ENCODE results near the gene NODAL. TPM values are rescaled to one million over a fixed set of nuclear protein-coding genes. Genes with fewer than 3 reads are reported as not detected.
A peak's percentile ranks its signal among the peaks of the same experiment; 100 is the strongest.

NODAL gene
- polyA plus RNA-seq, 3 donors: 0.26 to 0.38 (median 0.33) TPM

DNA sequence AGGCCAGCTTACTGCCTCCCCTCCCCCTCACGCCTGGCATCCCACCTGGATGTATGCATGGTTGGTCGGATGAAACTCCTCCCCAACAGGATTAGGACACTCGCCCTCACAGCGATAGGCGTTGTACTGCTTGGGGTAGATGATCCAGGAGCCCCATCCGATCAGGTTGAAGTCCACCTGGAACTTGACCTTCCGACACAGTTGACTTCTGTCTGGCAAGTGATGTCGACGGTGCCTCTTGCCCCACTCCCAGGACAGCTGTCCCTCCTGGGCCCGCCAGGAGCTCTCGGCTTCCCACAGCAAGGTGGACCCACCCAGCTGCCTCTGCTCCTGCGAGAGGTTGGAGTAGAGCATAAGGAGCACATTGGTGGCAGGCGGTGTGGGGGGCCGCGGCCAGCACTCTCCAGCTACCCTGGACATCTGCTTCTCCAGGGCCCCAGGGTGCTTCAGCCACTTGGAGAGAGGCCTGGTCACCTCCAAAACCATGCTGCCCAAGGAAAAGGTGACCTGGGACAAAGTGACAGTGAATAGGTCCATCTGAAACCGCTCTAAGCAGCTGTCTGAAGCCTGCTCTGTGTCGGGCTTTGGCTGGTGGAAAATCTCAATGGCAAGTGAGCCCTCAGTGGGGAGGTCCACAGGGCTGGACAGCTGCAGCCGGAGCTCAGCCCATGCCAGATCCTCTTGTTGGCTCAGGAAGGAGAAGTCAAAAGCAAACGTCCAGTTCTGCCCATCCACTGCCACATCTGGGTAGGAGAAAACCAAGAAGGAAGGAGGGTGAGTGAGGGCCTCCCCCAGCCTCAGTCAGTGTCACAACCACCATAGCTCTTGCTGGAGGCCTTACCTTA, 6.0 kb downstream of the NODAL start:
- no peak for DNase-seq (ENCODE audit: low read depth in 3 of 3, low spot score in 2 of 3)

DNA sequence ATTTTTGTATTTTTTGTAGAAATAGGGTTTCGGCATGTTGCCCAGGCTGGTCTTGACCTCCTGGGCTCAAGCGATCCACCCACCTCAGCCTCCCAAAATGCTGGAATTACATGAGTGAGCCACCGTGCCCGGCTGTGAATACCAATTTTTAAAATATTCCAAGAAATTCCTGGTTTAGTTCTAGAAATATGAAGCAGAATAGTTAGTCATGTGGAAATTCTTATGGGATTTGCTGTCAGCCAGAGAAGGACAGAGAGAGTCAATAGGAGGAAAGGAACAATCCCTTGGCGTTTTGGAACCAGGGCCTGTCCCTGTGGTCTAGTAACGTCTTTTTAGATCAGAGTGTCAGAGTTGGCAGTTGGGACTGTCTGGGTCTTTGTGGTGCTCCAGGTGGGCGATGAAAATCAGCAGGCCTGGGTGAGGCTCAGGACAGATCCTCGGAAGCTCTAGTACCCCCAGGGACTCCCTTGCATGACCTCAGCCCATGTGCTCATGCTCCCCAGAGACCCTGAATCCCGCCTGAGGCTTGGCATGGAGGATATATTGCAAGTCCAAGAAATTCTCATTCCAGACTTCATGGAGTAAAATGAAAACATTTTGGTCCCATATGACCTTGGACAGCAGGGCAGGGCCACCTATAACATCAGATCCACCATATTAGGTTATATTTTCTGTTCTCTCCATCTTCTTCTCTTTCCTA, 7.8 kb downstream of the NODAL start:
- no peak for DNase-seq (ENCODE audit: low read depth in 3 of 3, low spot score in 2 of 3)

DNA sequence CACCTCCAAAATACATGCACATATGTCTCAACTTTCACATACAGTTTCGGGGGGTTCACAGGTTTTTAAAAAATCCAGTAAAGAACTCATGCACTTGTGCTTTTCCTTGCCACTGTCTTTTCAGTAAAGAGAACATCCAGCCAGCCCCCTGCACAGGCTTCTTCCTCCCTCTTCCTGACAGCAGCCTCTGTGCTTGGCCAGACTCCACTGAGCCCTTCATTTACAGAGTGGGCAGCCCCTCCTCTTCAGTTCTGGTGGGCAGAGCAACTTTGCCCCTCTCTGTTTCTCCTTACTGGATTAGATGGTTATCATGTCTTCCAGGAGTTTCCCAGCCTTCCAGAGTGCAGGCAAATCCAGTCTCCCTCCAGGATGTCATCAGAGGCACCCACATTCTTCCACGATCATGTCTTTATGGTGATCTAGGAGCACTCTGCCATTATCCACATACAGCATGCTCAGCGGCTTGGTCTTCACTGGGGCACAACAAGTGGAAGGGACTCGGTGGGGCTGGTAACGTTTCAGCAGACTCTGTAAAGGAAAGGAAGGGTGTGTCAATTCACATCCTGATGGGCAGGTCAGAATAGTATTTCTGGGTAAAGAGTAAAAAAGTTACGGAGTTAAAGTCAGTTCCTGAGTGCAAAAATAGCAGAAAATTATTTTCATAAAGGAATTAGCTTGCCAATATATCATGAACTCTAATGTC, 8.8 kb downstream of the NODAL start:
- no peak for DNase-seq (ENCODE audit: low read depth in 3 of 3, low spot score in 2 of 3)

DNA sequence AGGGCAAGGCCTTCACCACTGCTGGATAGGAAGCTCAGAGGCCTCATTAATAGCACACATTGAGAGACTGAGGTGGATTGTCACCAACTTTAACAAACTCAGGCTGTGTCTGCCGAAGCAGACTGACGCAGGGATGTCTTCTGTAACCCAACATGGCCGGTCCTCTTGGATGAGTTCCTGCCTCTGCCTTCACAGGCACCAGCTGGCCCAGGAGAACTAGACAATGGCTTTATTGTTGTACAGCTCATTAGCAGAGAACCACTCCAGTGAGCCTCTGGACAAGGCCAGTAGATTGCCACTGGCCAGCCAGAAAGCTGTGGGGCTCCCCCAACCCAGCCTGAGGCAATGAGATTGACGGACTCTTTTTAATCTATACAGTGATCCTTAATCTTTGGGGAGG, 9.4 kb downstream of the NODAL start:
- no peak for DNase-seq (ENCODE audit: low read depth in 3 of 3, low spot score in 2 of 3)

DNA sequence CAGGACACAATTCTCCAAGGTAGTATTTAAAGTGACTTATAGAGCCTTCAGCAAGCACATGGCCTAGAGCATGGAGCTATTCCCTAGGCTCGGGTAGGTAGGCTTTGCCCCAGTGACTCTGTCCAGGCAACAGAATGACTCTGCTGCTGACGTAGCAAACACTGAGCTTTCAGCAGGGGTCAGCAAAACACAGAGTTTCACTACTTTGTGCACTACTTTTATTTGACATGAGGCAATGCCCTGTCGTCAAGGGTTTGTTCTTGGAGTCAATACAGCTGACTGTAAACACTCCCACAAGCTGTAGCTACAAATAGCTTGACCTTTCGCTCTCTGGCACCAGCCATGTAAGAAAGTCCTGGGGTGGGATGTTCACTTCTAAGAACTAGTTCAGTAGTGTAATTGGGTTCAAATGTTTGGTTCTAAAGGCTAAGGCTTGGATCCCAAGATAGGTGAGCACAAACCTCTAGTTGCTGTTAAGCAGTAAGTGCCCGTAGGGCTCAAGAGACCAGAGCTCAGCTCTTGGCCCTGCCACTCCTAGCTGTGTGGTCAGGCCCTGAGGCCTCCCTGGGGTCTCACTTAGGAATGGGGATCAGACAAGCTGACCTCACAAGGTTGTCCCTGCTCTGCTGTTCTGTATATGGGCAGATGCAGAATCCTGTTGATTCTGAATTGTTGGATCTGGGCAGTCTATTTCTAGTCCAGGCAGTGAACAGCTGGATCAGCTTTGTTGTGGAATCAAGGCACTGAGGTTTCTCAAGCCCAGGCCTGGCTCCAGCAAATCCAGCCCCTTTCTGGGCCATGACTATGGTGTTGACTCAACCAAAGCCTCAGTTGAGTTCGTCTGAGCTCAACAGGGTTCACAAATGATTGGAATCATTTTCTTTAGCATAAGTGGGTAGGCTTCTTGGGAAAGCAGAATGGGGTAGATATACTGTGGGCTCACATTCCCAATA, 10.7 kb downstream of the NODAL start:
- peak in 2 of 3 donors; percentile 56 to 58 for DNase-seq (ENCODE audit: low read depth in 3 of 3, low spot score in 2 of 3)

DNA sequence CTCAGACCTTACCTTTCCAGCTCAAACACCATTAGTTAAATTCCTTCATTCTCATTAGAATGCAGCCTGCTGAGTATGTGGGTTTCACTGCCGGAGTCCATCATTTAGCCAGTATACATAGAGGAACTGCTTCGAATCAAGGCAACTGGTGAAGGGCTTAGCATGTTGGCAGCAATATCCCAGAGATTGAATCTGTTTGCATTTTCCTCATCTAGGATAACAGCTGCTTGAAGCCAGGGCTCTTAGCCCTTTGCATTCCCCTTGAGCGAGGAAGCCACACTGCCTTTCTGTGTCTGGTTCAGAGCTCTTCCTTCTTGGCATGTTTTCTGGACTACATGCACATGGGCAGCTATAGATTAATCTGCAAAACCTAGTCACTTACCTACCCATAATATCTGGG, 14.7 kb downstream of the NODAL start:
- DNase-seq (ENCODE audit: low read depth in 3 of 3, low spot score in 2 of 3): no peak

DNA sequence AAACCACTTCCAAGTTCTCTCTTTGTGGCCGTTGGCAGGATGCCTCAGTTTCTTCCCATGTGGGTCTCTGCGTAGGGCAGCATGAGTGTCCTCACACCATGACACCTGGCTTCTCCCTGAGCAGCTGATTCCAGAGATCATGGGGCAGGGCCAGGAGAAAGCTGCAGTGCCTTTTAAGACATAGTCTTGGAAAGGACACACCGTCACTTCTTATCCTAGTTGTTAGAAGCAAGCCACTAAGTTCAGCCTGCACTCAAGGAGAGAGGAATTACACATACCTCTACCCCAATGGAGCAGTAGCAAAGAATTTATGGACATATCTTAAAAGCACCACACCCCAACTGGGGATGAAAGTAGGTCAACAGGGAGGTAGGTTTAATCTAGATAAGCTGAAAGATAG, 16.4 kb downstream of the NODAL start:
- no peak for DNase-seq (ENCODE audit: low read depth in 3 of 3, low spot score in 2 of 3)

DNA sequence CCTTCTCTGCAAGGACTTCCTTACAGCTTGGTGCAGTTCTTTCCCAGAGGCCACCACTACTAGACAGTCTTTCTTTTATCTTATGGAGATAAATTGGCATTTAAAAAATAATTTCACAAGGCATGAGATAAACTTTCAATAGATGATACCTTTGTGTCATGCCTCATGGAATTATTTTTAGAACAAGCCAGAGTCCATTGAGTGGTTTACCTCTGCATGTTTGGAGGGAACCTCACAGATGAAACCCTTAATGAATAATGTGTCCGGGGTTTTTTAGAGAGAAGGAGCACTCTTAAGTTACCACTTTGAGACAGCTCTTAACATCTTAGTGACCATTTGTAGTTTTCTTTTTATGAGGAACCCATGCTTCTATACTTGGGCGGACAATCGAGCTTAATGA, 17.2 kb downstream of the NODAL start:
- DNase-seq (ENCODE audit: low read depth in 3 of 3, low spot score in 2 of 3): no peak

DNA sequence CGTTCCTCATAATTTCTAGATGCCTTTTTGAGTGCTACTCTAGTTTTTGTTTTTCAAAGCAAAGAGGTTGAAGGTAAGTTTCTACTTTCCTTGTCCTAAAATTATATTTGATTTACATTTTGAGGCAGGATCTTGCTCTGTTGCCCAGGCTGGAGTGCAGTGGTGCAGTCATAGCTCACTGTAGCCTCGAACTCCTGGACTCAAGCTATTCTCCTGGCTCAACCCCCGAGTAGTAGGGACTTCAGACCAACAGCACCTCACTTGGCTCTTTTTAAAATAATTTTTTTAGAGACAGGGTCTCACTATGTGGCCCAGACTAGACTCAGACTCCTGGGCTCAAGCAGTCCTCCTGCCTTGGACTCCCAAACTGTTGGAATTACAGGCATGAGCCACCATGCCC, 22.8 kb downstream of the NODAL start:
- no peak for DNase-seq (ENCODE audit: low read depth in 3 of 3, low spot score in 2 of 3)

DNA sequence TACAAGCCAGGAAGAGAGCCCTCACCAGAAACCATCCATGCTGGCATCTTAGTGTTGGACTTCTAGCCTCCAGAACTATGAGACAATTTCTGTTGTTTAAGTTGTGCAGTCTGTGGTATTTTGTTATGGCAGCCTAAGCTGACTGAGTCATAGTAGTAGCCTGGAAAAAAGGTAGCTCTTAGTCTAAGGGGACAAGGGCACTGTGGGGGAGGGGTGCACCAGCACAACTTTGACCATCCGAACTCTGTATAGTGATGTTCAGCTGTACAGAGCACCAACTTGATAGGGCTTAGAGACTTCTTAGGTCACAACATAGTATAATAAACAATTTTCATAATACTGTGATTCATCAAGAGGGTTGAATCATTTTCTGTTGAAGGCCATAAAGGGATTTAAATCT, 23.3 kb downstream of the NODAL start:
- DNase-seq (ENCODE audit: low read depth in 3 of 3, low spot score in 2 of 3): no peak

DNA sequence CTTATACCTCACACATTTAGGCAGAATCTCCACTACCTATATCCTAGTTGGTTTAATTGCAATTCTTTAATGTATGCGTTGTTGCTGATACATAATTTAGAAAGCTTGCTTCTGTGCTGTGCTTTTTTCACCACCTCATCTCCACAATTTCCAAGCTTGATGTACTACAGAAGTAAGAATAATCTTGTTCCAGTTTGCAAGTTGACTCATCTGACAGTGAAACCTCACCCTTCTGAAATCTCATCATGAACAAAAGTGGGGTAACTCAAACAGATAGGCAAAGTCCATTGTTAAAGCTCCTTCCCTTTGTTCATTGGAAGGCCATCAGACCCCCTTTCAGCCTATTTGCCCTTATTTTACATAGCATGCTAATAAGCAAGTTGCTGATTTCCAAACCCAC, 23.9 kb downstream of the NODAL start:
- DNase-seq (ENCODE audit: low read depth in 3 of 3, low spot score in 2 of 3): no peak

DNA sequence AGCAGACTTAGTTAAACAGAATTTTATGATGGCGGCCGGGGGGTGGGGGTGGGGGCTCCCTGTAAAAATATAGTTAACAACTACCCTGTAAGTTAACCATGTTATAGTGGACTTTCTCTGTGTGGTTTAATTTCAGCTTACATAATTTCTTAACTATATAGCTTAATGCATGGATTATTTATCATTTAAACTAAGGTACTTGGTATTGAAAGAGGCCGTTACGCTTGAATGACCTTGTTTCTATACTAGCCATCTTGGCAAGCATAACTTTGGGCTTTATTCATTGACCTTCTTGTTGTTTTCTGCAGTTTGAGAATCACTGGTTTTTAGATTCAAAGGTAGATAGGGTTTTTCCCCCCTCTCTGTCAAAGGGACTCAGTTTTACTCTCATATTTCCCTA, 29.1 kb downstream of the NODAL start:
- no peak for DNase-seq (ENCODE audit: low read depth in 3 of 3, low spot score in 2 of 3)

DNA sequence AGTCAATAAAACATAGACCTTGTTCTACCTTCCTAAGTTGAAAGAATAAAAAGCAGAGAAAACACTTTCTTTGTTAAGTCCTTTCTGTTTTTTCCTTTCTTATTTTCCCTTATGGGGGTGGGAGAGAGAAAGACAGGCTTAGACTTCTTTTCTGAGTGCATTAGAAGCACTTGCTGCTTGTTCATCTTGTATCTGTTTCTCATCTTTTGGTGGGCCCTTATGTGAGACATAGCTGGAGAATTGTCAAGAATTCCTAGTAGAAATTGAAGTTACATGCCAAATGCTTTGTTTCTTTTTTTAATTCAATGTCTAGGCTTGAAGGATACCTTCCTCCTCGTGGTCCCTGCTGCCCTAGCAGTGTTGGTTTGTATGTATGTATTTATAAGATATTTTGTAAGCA, 30.9 kb downstream of the NODAL start:
- no peak for DNase-seq (ENCODE audit: low read depth in 3 of 3, low spot score in 2 of 3)

DNA sequence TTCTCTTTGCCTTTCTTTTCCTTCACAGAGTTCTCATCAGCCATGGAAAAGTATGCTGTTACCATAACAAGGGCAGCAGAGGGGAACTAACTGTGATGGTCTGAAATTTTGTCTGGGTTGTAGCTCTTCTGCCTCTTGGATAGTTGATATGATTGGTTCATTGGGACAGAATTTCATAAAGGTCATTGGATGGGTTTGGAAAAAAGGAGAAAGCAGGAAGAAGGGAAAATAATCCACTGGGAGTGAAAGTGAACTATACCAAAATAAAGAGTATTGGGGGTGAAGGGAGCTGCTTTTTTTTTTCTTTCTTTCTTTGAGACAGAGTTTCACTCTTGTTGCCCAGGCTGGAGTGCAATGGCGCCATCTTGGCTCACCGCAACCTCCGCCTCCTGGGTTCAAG, 31.7 kb downstream of the NODAL start:
- no peak for DNase-seq (ENCODE audit: low read depth in 3 of 3, low spot score in 2 of 3)

DNA sequence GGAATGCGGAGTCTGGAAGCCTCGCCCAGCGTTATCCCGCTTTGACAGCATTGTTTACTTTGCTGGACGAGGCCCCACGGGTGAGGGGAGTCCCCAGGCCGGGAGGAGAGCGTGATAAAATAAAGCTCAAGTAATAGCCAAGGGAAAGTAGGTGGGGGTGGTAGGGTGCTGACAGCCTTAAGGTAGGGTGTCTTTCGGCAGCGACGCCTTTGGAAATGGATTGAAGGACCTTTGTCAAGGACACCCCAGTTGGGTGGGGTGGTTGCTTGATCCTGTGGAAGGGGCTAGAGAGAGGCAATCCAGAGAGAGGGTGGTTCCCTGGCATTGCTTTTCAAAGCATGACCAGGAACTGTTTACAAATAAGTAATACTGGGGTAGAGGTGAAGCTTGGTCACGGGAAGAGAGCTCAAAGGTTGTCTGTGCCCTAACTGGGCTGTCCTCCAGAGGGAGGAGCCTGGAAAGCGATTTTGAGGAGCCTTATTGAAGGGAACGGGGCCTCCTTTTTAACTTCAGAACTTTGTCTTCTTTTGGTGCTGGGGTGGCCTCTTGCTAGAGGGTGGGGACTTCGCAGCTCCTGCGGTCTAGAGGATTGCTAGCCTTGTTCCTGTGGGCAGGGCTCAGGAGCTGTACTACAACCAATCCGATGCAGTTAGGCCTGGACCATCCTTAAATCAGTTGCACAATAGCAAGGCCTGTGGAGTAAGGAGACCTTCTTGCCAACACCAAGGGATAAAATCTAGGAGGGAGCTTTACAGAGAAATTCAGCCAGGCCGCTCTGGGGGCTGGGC, 36.2 kb downstream of the NODAL start:
- no peak for DNase-seq (ENCODE audit: low read depth in 3 of 3, low spot score in 2 of 3)

DNA sequence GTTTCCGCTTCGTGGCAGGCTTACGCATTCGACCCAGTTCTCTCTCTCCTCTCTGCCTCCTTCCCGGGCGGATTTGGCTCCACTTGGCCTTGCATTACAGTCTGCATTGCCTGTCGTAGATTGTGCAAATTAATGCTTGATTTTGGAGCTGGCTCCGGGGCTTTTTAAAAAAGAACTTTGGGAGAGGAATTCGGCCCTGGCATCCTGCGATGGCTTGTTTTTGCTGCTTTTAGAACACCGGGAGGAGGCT, 36.8 kb downstream of the NODAL start:
- DNase-seq (ENCODE audit: low read depth in 3 of 3, low spot score in 2 of 3): no peak

DNA sequence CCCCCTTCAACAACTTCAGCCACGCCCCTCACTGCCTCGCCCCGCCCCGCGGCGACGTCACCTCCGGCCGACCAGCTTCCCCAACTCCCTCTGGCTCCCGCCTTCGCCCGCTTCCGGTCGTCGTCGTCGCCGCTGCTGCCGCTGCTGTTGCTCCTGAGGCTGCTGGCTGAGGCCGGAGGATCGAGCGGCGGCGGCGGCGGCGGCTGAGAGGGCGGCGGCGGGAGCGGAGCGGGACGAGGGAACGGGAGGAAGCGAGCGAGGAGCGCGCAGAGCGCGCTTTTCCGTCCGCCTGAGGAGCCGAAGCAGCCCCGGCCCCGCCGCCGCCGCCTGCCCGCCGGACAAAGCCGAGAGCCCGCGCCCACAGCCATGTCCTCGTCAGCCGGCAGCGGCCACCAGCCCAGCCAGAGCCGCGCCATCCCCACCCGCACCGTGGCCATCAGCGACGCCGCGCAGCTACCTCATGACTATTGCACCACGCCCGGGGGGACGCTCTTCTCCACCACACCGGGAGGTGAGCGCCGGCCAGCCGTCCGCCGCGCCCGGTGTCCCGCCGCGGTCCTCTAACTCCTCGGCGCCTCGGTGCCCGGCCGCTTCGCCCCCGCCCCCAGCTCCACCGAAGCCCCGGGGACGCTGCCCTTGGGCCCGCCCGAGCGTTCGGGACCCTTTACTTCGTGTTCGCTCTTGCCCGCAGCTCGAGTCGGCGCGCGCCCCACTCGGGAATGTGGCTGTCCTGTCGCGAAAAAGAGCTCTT, 37.3 kb downstream of the NODAL start, which contains the start of gene EIF4EBP2:
Gene EIF4EBP2 (plus strand): TSS at position 110 of the 751 bp plus-strand sequence. CDS start 257 bp downstream, at position 367.
- DNase-seq (ENCODE audit: low read depth in 3 of 3, low spot score in 2 of 3): peak; percentile 89 to 92 (median 91)

DNA sequence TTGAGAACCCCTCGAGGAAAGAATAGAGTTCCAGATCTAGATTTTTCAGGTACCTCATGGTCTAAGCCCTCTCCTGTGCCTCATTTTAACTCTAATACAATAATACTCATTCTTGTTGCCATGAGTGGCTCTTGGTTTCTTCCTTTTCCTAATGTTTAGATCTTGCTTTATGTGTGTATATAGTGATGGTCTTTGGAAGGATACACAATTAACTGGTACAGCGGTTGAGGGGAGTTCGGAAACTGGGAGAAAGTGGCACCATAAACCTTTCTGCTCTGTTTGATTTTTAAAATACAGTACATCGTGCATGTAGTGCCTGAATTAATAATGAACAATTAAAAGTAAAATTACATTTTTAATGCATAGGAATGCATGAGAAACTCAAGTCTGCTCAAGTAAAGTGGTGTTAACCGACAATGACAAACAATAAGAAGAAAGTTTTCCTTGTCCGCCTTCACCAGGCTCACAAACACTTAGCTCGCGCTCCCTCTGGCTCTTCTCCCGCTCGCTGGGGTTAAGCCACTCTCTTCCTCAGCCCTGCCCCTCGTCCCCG, 37.9 kb downstream of the NODAL start:
- no peak for DNase-seq (ENCODE audit: low read depth in 3 of 3, low spot score in 2 of 3)

DNA sequence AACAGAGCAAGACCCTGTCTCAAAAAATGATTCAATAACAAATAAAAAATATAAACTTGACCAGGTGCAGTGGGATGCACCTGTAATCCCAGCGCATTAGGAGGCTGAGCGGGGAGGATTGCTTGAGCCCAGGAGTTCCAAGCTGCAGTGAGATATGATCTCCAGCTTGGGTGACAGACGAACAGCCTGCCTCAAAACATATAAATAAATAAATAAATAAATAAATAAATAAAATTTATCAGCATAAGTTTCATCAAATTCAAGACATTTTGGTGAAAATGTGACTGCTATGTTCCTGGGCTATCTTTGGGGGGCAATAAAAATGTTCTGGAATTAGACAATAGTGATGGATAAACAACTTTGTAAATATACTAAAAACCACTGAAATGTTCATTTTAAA, 42.3 kb downstream of the NODAL start:
- no peak for DNase-seq (ENCODE audit: low read depth in 3 of 3, low spot score in 2 of 3)
